ENCODE measurements around the gene PTPRG.
A peak's percentile ranks its signal among the peaks of the same experiment; 100 is the strongest.

Gene PTPRG

GRCh38 chr3:61892891-61893290 is 331.5 kb downstream of the PTPRG start:
- no peak overlapping the region for H2AFZ ChIP-seq (ENCODE audit: low read depth)
- no peaks in the 10 kb centered on the region for H4K20me1 ChIP-seq (ENCODE audit: insufficient read depth)
- H3K4me2 ChIP-seq: no peak overlapping the region
- no peak overlapping the region for H3K9ac ChIP-seq
- H3K4me3 ChIP-seq (IDR thresholded peaks at IDR 0.05; ENCODE audit: insufficient read depth, low read depth, low read length): no peak overlapping the region
- H3K4me1 ChIP-seq (ENCODE audit: low read depth, poor library complexity, severe bottlenecking): peaks cover 19% of the 10 kb centered on the region
- H3K36me3 ChIP-seq (ENCODE audit: insufficient read depth): no peaks in the 10 kb centered on the region
- H3K27me3 ChIP-seq (ENCODE audit: insufficient read depth, low read depth): no peaks in the 10 kb centered on the region
- TF ChIP-seq, protein P1, sequence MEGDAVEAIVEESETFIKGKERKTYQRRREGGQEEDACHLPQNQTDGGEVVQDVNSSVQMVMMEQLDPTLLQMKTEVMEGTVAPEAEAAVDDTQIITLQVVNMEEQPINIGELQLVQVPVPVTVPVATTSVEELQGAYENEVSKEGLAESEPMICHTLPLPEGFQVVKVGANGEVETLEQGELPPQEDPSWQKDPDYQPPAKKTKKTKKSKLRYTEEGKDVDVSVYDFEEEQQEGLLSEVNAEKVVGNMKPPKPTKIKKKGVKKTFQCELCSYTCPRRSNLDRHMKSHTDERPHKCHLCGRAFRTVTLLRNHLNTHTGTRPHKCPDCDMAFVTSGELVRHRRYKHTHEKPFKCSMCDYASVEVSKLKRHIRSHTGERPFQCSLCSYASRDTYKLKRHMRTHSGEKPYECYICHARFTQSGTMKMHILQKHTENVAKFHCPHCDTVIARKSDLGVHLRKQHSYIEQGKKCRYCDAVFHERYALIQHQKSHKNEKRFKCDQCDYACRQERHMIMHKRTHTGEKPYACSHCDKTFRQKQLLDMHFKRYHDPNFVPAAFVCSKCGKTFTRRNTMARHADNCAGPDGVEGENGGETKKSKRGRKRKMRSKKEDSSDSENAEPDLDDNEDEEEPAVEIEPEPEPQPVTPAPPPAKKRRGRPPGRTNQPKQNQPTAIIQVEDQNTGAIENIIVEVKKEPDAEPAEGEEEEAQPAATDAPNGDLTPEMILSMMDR (conservative IDR thresholded peaks at IDR 0.05; ENCODE audit: low read depth, low read length): no peak
- H3K27ac ChIP-seq: no peak overlapping the region
- H3K79me2 ChIP-seq (ENCODE audit: insufficient read depth, low read depth): no peaks in the 10 kb centered on the region

GRCh38 chr3:61893840-61894566 is 332.6 kb downstream of the PTPRG start:
- Histone ChIP-seq H3K4me1 (ENCODE audit: low read depth, poor library complexity, severe bottlenecking) (peaks cover 19% of the 10 kb centered on the region), H3K4me2 (no peak overlapping the region; the same call in 1 of the 2 replicates), H3K36me3 (ENCODE audit: insufficient read depth) (no peaks in the 10 kb centered on the region), H3K79me2 (ENCODE audit: insufficient read depth, low read depth) (no peaks in the 10 kb centered on the region), H3K9ac (no peak overlapping the region), H3K27me3 (ENCODE audit: insufficient read depth, low read depth) (no peaks in the 10 kb centered on the region), H3K4me3 (IDR thresholded peaks at IDR 0.05; ENCODE audit: insufficient read depth, low read depth, low read length) (no peak overlapping the region), H4K20me1 (ENCODE audit: insufficient read depth) (no peaks in the 10 kb centered on the region), H2AFZ (ENCODE audit: low read depth) (no peak overlapping the region), H3K27ac (no peak overlapping the region; the same call in 1 of the 2 replicates)
- TF ChIP-seq, protein P1 (conservative IDR thresholded peaks at IDR 0.05; ENCODE audit: low read depth, low read length): no peak

- H3K36me3 ChIP-seq (ENCODE audit: insufficient read depth): no peaks in the 10 kb centered on the region
- H3K4me2 ChIP-seq: peak overlapping the region; percentile 29
- no peaks in the 10 kb centered on the region for H3K79me2 ChIP-seq (ENCODE audit: insufficient read depth, low read depth)
- peaks cover 19% of the 10 kb centered on the region for H3K4me1 ChIP-seq (ENCODE audit: low read depth, poor library complexity, severe bottlenecking)
- peak overlapping the region; percentile 52; the same call in 1 of the 2 replicates for H3K27ac ChIP-seq
- no peak overlapping the region for H3K9ac ChIP-seq
- no peak overlapping the region for H2AFZ ChIP-seq (ENCODE audit: low read depth)
- H3K4me3 ChIP-seq (IDR thresholded peaks at IDR 0.05; ENCODE audit: insufficient read depth, low read depth, low read length): no peak overlapping the region
- no peaks in the 10 kb centered on the region for H4K20me1 ChIP-seq (ENCODE audit: insufficient read depth)
- H3K27me3 ChIP-seq (ENCODE audit: insufficient read depth, low read depth): no peaks in the 10 kb centered on the region
- TF ChIP-seq, protein P1 (conservative IDR thresholded peaks at IDR 0.05; ENCODE audit: low read depth, low read length): no peak
These were observed 333.9 kb downstream of the PTPRG start for GRCh38 chr3:61894988-61895935.

GRCh38 chr3:61896251-61896650 is 334.9 kb downstream of the PTPRG start:
- no peak overlapping the region for H3K27ac ChIP-seq
- TF ChIP-seq, protein P1 (conservative IDR thresholded peaks at IDR 0.05; ENCODE audit: low read depth, low read length): no peak
- H3K4me3 ChIP-seq (IDR thresholded peaks at IDR 0.05; ENCODE audit: insufficient read depth, low read depth, low read length): no peak overlapping the region

More at GRCh38 chr3:61896251-61896650, 334.9 kb downstream of the PTPRG start:
- Histone ChIP-seq H3K9ac (no peak overlapping the region), H2AFZ (ENCODE audit: low read depth) (no peak overlapping the region), H3K27me3 (ENCODE audit: insufficient read depth, low read depth) (no peaks in the 10 kb centered on the region), H3K79me2 (ENCODE audit: insufficient read depth, low read depth) (no peaks in the 10 kb centered on the region), H3K36me3 (ENCODE audit: insufficient read depth) (no peaks in the 10 kb centered on the region), H3K4me2 (no peak overlapping the region), H3K4me1 (ENCODE audit: low read depth, poor library complexity, severe bottlenecking) (peaks cover 19% of the 10 kb centered on the region), H4K20me1 (ENCODE audit: insufficient read depth) (no peaks in the 10 kb centered on the region)
